ENCODE data around the gene PKP3.

The PKP3 gene

GRCh38 chr11:444396-445144 is 50.6 kb downstream of the PKP3 start:
- DNase-seq (ENCODE audit: low spot score), result peak; percentile 5

DNA sequence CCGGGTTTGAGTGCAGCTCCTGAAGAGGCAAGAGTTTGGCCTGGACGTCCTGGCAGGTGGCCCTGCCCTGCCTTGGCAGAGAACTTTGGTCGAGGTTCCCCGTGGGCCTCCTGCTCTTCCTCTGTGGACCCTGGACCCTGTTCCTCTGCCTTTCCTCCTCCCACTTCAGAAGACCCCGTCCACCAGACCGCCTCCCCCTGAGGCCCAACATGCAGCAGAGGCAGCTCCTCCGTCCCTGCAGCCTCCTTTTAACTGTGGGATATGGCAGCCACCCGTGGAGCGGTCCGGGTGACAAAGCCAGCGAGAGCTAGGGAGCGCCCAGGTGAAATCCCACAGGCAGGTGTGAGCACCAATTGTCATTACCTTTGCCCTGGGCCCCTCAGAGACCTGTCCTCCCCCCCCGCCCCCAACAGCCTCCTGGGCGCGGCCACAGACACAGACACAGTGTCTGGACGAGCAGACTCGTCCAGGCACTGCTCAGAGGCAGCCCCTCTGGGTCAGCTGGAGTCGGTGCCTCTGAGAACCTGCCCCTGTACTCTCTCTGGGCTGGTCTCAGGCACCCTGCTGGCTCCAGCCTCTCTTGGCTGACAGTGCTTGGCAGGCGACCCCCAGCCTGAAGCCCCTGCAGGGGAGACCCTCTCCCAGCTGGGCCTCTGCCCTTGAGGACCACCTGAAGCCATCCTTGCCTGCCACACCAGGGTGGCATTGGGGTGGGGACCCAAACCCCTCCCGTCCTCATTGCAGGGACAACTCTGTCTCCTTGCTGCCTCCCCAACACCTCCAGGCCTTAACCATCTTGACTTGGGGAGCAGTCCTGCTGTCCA is 52.0 kb downstream of the PKP3 start:
- peak; percentile 6 for DNase-seq (ENCODE audit: low spot score)

DNA sequence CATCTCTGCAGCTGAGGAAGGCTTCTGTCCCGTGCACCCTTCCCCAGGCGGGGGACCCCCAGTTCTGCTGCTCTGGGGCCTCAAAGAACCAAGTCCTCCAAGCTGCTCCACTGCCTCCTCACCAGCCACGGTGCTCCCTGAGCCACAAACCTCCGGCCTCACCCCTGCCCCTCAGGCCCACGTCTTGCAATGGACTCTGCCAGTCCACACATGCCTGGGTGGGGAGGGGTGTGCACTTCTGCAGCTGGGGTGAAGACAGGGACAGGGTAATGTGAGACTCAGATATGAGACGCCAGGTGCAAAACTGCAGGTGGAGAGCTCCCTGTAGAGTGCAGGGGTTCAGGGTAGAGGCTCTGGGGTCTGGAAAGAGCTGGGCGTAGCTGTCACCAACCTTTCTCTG is 52.9 kb downstream of the PKP3 start:
- DNase-seq (ENCODE audit: low spot score), result no peak

- DNase-seq (ENCODE audit: low spot score), result peak; percentile 94
These were observed 54.1 kb downstream of the PKP3 start for GRCh38 chr11:447923-448731.

- DNase-seq (ENCODE audit: low spot score), result peak; percentile 90
These were observed 56.1 kb downstream of the PKP3 start, which contains the start of gene PTDSS2 for GRCh38 chr11:449889-450808. TSS of gene PTDSS2 (plus strand) at chr11:450279. CDS start at chr11:450456, 177 bp downstream.

- DNase-seq (ENCODE audit: low spot score), result peak; percentile 59
These were observed 56.9 kb downstream of the PKP3 start for GRCh38 chr11:450809-451451.

DNA sequence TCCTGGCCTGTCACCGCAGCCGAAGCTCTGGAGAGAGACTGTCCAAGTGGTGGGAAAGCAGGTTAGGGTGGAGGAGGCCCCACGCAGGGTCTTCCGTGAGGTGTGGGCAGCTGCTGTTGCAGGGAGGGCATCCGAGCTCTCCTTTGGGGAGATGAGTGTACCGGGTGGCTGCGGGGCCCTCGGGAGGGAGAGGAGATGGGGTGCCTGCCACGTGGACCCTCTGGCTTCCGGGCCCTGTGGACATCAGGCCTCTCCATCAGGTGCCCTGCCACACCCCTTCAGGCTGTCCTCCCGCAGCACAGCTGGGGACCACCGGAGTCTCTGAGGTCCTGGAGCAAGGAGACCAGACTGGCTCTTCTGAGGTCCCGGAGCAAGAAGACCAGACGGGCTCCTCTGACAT is 57.7 kb downstream of the PKP3 start:
- DNase-seq (ENCODE audit: low spot score), result no peak

GRCh38 chr11:452203-452744 is 58.3 kb downstream of the PKP3 start:
- no peak for DNase-seq (ENCODE audit: low spot score)

- DNase-seq (ENCODE audit: low spot score), result no peak
These were observed 59.0 kb downstream of the PKP3 start for GRCh38 chr11:452916-453527.

DNA sequence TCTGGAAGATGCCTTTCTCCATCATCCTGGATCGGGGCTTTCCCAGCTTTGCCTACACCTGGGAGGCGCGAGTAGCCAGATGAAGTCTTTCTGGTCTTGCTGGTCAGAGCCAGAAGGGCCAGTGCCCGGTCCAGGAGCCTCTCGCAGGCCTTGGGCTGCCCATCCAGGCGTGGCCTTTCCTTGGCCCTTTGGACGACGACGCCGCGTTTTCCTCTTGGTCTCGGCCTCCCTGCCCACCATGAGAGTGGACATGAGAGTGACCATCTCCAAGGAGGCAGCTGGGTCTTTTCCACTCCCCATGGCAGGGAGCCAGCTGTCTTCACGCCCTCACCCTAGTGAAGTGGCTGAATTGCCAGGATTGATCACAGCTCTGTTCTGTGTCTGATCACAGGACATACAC is 59.6 kb downstream of the PKP3 start:
- no peak for DNase-seq (ENCODE audit: low spot score)

GRCh38 chr11:454043-454442 is 60.0 kb downstream of the PKP3 start:
- no peak for DNase-seq (ENCODE audit: low spot score)
